DMS153 treated with DMSO at 0.1 percent for 48 hours (cell line): ENCODE data around the gene KRTCAP3.

Experiments
- DNase-seq: peaks from one replicate; lab custom pipeline; 2025; ENCODE audit not compliant: unreplicated experiment; lab: John Stamatoyannopoulos, UW

KRTCAP3 gene

GRCh38 chr2:27441226-27441926 is 805 bp upstream of the KRTCAP3 start:
- no peak for DNase-seq

DNA sequence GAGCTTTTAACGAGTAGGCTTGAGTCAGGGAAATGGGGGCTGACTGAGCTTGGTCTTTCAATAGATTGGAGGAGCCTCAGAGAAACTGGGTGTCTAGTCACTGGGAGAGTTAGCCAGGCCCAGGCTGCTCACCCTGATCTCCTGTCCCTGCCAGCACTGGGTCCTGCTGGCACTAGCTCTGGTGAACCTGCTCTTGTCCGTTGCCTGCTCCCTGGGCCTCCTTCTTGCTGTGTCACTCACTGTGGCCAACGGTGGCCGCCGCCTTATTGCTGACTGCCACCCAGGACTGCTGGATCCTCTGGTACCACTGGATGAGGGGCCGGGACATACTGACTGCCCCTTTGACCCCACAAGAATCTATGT is 720 bp downstream of the KRTCAP3 start:
- DNase-seq = no peak

GRCh38 chr2:27445155-27445554 is 3.0 kb downstream of the KRTCAP3 start:
- DNase-seq = no peak

DNA sequence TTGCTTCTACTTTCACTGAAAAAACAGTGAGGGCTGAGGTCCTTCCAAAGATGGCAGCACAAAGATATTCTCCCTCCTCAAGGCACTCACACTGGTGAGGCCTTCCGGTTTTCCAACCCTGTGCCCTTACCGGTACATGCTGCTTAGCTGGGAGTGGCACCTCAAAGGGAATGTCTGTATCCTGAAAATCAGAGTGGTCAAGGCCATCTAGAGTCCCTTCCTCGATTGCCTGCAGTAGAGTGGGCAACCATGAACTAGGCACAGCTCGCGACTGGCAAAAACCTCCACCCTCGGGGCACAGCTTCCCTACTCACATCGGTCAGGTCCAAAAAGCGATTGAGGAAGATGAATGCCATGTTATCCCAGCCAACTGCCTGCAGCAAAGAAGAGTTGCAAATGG is 3.4 kb downstream of the KRTCAP3 start:
- no peak for DNase-seq

- peak; percentile 67 for DNase-seq
Observed at GRCh38 chr2:27446057-27446456, 3.9 kb downstream of the KRTCAP3 start.

- no peak for DNase-seq
Observed at GRCh38 chr2:27448381-27448780, 6.2 kb downstream of the KRTCAP3 start.

GRCh38 chr2:27451095-27451494 is 8.9 kb downstream of the KRTCAP3 start:
- no peak for DNase-seq

DNA sequence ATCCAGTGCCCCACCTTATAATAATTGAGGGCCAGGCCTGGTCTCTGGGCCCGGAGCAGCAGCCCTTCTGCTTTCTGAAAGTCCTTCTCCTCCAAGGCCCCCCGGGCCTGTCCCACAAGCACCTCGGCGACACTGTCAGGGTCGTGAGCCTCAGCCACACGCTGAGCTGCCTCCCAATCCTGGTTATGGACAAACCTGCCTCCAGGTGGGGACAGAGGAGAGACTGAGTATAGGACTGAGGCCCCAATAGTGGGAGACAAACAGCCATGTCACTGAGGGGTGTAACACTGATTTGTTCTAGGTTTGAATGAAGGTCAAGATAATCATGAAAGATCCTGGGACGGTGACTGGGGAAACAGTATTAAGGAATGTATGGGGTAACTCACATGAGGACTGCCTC is 11.8 kb downstream of the KRTCAP3 start:
- no peak for DNase-seq

DNA sequence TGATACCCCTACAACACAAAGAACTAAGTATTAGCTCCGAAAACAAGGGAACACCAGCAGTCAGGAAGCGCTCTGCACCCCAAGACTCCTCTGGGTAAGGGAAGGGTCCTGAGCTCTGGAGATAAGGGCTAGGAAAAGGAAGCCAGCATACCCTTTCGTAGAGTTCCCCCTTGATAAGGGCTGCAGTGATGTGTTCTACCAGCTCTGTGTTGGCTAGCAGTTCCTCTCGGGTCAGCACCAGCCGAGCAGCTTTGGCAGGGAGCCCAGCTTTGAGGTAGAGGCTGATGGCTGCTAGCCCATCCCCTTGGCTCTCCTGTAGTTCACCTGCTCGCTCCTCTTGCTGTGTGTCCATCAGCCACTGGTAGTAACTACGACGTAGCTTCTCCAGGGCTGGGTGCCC is 18.9 kb downstream of the KRTCAP3 start:
- DNase-seq = no peak

- DNase-seq = no peak
Observed at GRCh38 chr2:27464443-27464842, 22.3 kb downstream of the KRTCAP3 start.

DNA sequence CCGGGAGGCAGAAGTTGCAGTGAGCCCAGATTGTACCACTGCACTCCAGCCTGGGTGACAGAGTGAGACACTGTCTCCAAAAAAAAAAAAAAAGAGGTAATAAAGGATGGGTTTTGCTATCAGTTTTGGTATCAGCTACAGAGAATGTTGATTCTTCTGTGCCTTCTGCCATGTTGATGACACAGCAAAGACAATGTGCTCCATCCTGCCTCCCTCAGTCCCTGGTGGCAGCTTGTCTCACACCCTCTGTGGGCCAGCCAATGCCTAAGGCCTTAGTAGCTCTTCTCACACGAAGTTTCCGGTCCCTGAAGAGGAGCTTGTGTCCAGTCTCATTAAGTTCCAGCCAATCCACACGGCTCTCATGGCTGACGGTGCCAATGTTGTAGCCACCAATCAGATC is 29.8 kb downstream of the KRTCAP3 start:
- DNase-seq = no peak

- DNase-seq = no peak
Observed at GRCh38 chr2:27485496-27485895, 43.3 kb downstream of the KRTCAP3 start.

DNA sequence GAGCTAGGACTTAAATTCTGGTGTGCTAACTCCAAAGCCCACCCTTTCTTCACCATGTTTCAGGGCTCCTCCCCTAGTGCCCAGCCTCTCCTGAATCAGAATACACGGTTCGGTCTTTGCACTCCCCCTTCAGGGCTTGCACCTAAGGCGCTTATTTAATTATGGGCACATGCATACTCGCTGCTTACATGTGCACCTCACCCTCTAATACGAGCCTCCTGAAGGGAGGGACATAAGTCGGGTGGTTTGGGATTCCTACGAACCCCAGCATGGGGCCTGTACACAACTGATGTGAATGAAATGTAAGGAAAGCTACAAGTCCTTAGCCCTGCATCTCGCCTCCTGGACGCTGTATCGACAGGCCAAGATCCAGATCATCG is 46.9 kb downstream of the KRTCAP3 start:
- no peak for DNase-seq

- peak; percentile 97 for DNase-seq
Observed at GRCh38 chr2:27489498-27490397, 47.6 kb downstream of the KRTCAP3 start, which contains the start of gene IFT172. Gene IFT172 (minus strand): TSS chr2:27489743. CDS start chr2:27489653, 90 bp downstream.

DNA sequence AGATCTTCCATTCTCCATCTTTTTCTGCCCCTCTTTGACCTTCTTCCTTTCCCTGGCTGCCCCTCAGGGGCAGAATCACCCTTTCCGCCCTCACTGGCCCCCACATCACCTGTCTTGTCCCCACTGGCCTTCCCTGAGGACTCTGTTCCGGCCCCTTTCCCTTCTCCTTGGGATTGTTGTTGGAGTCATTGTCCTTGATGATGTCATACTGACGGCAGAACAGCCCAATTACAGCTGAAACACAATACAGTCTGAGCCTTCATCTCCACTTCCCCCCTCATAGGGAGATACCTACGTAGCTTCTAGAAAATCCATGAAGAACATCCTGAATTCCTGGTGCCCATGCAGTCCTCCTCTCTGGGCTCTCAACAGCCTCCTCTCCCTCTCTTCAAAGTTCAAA is 50.4 kb downstream of the KRTCAP3 start:
- no peak for DNase-seq

DNA sequence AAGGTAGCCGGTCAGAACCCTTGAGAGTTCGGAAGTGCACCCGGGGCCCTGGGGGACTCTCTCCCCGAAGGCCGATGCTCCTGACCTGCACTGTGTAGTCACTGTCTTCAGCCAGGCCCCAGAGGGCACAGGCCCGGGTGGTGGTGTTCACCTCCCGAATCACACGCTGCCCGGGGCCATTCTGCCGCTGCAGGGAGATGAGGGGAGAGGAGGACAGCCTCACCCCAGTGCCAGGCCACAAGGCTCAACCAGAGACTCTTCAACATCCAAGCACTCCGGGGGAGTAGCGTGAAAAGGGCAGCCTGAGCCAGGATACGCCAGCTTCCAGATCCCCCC is 51.7 kb downstream of the KRTCAP3 start:
- DNase-seq = no peak
